Activated CD4-positive, alpha-beta T cell treated with anti-CD3 and anti-CD28 coated beads for 4 hours (primary cell): Measurements from ENCODE around the gene CALML4.
"Not testable (repeated sequence)": the region's sequence is repeated elsewhere in the genome, so short reads cannot be mapped to it uniquely, and the experiment has no call there.

Experiments used
- DNase-seq, 2 donors: peaks; one replicate each; pipeline ENCODE4 v3.0.0-alpha.2; 2020

Gene CALML4, protein sequence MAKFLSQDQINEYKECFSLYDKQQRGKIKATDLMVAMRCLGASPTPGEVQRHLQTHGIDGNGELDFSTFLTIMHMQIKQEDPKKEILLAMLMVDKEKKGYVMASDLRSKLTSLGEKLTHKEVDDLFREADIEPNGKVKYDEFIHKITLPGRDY

DNA sequence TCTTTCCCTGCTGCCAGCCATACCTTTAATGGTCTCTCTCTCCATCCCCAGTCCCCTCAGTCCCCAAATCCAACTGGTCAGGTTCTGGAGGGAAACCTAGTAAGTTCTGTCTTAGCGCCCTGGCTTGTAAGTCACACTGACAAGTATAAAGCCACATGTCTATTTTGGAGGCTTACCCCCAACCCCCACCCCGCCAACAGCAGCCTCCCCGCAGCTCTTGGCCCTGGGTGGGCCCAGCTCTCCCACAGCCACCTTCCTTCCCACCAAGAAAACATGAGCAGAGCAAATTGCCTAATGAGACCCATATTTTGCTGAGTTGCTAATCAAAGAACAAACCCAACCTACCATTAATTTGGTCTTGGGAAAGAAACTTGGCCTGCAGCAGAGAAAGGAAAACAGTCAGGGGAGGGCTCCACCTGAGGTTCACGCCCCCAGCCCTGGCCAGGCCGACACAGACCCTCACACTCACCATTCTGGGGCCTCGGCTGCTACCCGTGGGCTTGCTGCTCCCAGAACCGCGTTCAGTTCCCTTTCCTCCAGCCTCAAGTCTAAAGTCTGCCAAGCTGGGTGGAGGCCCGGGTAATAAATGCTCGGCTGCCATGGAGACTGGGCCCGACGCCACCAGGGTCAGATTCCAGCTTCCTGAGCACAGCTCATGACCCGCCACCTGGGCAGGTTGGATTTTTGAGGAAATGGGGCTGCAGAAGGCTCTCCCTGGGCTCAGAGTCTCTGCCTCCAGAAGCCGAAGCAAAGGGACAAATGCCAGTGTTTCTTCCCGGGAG is at the start of gene CALML4:
TSS of gene CALML4 (minus strand) at position 557 of the 782 bp plus-strand sequence. CDS start at position 472, 85 bp downstream.
- no peak for DNase-seq

DNA sequence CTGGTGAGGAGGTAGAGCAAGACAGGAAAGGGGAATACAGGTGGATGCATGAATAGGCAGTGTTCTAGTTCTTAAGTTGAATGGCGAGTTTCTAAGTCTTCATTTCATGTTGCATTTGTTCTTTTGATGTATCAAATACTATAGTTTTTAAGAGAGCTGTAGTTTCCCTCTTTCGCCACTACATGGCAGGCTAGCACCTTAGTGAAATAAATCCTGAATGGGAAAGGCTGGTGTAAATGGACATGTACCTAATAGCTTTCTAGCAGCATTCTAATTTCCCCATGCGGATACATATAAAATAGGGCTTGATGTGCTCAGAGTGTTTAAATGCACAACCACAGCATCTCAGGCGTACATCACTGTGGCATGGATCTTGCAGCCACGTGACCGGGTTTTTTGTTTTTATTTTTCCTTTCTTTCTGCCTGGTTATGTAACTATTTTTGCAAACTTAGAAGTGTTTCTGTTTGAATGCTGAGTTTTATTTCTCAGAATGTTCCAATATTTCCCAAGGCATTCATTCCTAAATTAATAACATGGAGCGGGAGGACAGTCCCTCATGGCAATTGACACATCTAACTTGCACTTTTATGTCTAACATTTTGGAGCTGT is 47.9 kb upstream of the CALML4 start:
- DNase-seq, result peak; percentile 24 to 55

DNA sequence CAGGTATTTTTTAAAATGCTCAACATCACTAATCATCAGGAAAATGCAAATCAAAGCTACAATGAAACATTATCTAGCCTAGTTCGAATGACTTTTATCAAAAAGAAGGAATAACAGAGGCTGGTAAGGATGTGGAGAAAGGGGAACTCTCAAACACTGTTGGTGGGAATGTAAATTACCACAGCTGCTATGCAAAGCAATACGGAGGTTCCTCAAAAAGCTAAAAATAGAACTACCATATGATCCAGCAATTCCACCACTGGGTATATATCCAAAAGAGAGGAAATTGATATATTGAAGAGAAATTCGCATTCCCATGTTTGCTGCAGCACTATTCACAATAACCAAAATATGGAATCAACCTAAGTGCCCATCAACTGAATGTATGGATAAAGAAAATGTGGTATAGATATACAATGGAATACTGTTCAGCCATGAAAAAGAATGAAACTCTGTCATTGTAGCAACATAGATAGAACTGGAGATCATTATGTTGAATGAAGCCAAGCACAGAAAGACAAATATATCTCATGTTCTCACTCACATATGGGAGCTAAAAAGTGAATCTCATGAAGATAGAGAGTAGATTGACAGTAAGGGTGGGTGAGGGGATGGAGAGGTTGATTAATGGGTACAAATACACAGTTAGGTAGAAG is 44.1 kb upstream of the CALML4 start:
- DNase-seq, result no peak

DNA sequence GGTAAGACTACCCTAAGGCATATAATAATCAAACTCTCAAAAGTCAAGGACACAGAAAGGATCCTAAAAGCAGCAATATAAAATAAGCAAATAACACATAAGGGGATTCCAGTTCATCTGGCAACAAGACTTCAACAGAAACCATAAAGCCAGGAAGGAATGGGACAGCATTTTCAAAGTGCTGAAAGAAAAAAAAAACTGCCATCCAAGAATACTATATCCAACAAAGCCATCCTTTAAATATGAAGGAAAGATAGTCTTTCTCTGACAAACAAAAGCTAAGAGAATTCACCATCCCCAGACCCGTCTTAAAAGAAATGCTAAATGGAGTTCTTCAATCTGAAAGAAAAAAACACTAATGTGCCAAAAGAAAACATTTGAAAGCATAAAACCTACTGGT is 39.1 kb upstream of the CALML4 start:
- DNase-seq, result no peak

DNA sequence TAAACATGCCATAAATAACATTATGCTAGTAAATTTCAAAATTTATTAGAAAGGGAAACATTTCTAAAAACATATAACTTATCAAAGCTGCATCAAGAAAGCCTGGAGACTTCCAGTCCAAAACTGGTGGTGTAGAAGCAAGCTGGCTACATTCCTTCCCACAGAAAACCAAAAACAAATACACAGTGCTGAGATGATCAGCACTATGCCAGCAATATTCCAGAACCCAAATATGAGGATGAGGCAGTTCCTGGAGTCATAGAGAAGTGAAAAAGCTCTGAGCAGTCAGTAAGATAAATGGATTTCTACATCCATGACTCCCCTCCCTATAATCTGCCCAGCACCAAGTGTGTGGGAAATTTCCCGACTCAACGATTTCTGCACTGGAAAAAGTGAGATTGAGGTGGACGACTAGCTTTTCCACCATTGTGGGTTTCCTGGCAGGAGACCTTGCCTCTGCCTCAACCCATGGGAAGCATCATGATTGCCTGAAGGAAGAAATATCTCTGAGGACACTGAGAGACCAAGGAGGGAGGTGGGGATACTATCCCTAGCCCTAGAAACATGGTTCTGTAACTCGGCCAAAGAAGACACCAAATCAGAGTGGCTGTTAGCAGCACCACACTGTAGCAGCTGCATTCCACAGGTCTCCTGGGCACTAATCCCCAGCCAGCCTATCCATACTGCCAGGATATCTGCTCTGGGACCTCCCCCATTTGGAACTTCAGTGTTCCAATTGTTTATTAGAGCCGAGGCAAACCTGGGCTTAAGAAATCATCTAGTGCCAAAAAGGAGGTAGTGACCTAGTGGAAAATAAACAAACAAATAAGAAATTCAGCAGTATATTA is 36.2 kb upstream of the CALML4 start:
- no peak for DNase-seq

GRCh38 chr15:68239025-68239424 is 33.9 kb upstream of the CALML4 start:
- DNase-seq, result no peak

GRCh38 chr15:68235022-68235421 is 29.9 kb upstream of the CALML4 start:
- DNase-seq, result no peak

DNA sequence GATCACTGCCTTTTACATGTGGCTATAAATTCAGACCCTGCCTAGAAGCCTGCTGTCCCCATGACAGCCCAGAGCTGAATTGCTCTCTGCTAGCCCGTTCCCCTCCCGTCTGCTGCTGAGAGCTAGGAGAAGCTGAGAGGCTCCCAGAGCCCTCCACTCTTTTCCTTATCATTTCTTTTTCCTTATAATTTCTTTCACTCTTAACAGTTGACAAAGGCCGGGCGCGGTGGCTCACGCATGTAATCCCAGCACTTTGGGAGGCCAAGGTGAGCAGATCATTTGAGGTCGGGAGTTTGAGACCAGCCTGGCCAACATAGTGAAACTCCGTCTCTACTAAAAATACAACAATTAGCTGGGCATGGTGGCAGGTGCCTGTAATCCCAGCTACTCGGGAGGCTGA is 29.4 kb upstream of the CALML4 start:
- not testable (repeated sequence) for DNase-seq

- no peak for DNase-seq
Observed at GRCh38 chr15:68234060-68234459, 28.9 kb upstream of the CALML4 start.

- no peak for DNase-seq
Observed at GRCh38 chr15:68232937-68233336, 27.8 kb upstream of the CALML4 start.

GRCh38 chr15:68232449-68232848 is 27.3 kb upstream of the CALML4 start:
- DNase-seq, result no peak

DNA sequence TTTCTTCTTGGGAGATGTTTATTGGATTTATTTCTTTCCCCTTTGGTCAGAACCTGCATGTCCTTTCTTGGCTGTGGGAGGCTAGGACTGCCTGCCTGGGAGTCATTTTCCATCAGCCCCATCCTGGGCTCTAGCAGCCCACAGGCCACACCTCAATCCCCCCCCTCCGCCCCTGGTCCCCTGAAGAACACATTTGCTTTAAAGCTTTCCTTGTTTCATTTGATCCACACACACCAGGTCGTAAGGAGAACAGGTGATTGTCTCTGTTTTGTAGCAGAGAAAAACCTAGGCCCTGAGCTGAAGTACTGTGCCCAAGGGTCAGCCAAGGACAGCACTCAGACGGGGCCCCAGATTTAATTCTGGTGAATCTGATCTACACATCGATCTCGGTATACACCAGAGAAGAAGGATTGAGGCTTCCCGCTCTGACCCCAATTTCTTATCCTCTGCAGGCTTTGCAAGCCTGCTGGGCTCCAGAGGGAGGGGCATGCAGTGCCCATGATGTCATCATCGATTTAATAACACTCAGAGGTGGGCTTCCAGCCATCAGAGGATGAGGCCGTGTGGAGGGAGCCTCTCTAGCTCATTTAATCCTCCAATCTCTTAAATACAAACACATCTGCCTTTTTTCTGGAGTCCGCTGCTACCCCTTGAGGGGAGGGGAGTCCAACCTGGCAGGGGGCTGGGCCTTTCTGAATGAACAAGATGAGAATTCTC is 26.1 kb upstream of the CALML4 start:
- DNase-seq, result no peak

- DNase-seq, result no peak
Observed at GRCh38 chr15:68230157-68231100, 25.3 kb upstream of the CALML4 start.

DNA sequence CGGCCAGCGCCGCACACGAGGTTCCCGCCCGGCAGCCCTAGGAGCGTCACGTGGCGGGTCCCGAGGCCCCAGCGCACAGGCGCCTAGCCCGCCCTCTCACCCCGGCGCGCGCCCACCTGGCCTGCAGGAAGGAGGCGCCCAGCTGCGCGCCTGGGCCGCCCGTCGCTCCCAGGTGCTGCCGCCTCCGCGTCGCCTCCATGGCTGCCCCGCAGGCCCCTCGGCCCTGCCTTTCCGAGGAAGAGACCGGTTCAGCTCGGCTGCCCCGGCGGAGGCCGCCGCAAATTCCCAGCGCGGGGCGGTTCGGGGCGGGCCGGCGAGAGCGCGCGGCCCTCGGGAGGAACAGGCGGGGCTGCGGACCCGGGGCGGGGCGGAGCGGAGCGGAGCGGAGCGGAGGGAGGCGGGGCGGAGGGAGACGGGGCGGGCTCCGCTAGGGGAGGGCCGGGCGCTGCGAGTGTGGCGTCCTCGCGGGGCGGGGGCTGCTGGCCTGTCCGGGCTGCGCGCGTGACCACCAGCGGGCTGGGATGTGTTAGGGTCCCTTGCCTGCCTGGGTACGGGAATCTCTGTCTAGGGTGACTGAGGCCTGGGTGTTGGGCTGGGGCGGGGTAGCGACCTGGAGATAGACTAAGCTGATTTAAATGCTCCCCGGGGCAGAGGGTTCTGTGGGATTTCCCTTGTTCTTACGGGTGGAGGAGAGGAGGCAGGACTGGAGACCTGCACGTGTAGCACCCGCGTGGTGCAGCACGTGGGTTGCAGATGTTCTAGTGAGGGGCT is 24.4 kb upstream of the CALML4 start, which contains the start of gene CLN6:
TSS of gene CLN6 (minus strand) at position 343 of the 771 bp plus-strand sequence. CDS start at position 199, 144 bp downstream.
- DNase-seq, result peak; percentile 84 to 85

DNA sequence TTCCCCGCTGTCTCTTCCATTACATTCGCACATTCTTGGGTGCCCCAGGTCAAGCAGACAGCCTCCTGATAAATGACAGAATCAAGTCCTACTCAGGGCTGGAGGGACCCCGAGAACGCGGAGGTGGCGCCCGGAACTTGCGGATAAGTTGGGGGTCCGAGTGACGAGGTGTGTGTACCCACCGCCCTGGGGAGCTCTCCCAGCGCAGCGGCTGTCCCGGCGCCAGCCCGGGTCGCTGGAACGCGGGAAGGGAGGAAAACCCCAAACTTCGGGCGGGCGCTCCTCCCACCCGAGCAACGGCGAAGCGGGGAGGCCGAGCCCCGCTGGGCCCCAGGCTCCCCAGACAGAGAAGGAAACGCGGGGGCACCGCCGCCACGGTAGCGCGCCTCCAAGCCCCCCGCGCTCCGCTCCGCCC is 23.8 kb upstream of the CALML4 start:
- DNase-seq, result peak in 1 of 2 donors; percentile 23

- no peak for DNase-seq
Observed at GRCh38 chr15:68228143-68228970, 23.2 kb upstream of the CALML4 start.

DNA sequence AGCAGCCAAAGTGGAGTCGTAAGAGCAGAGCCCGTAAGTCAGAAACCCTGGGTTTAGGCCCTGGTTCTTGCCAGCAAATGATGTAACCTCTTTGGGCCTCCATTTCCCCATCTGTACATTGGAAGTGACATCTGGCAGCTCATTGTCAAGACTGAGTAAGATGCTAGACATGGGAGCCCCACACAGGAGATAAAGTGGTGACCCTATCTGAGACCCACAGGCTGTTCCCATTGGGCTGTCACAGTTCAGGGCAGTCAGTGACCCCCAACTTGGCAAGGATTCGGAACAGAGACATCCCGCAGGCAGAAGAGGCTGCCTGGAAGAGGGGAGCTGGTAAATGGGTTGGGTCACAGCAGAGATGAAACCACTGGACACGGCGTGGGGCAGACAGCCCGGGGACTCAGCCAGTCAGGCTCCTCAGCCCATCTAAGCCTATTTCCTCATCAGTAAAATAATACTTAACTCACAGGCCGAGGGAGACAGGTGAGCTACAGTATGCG is 22.6 kb upstream of the CALML4 start:
- DNase-seq, result no peak

- not testable (repeated sequence) for DNase-seq
Observed at GRCh38 chr15:68225442-68225841, 20.3 kb upstream of the CALML4 start.
